NK-92 treated with Interleukin-12 subunit alpha and Interleukin-12 subunit beta, amount 100 ng/mL, for 24 hours (cell line): ENCODE results near the gene CPNE1.

Source experiments
- DNase-seq: peaks from one replicate; lab custom pipeline; 2025; lab: John Stamatoyannopoulos, UW

CPNE1 gene

DNA sequence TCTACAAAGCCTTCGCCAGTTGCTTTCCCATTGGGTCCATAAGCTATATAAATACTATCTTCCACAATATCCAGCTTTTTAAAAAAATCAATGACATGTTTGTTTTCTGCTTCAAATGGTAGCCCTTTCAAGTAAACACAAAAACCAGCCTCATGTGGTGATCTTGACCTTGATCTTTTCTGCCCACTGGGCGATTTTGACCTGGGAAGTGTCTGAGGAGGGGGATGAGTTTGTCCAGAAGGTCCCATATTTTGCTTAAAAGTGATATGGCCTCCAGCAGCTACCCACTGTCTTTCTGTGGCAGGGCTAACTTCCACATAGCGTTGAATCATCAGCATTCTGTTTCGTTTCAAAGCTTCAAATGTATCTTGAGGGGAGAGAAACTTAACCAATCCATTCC, 10.8 kb downstream of the CPNE1 start:
- no peak for DNase-seq

DNA sequence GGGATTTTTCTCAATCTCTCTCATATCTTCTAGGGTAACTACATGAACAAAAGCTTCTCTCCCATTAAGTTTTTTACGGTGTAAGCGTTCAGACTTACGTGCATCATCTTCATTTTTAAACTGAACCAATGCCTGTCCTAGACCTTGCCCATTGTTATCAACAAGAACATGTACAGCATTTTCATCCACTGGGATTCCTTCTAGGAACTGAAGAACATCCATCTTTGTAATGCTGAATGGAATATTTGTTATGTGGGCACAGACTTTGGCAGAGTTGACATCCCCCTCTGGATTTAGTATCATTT, 11.3 kb downstream of the CPNE1 start:
- no peak for DNase-seq

DNA sequence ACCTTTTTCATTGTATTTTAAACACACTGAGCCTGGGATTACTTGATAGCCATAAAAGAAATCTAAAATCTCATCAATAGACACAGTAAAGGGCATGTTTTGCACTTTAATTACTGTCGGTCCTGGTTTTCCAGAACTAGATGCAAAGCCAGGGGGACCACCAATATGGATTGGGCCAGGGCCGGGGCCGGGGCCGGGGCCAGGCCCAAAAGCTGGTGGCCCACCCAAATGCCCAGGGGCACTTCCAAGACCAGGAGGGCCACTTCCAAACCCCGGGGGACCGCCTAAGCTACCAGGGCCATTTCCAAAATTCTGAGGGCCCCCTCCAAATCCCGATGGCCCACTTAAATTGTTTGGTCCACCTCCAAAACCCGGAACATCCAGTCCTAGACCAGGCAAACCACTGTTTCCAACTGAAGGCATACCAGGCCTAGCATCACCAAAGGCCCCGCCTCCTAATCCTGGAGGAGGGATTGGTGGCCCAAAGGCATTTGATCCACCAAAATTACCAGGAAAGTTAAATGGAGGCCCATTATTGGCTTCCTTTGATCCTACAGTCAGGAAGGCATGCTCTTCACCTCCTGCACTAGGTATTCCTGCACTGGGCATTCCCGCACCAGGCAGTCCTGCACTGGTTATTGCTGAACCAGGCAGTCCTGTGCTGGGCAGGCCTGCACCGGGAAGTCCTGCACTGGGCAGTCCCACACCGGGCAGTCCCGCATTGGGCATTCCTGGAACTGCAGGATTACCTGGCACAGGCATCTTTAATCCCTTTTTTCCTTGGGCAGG, 11.9 kb downstream of the CPNE1 start:
- no peak for DNase-seq

DNA sequence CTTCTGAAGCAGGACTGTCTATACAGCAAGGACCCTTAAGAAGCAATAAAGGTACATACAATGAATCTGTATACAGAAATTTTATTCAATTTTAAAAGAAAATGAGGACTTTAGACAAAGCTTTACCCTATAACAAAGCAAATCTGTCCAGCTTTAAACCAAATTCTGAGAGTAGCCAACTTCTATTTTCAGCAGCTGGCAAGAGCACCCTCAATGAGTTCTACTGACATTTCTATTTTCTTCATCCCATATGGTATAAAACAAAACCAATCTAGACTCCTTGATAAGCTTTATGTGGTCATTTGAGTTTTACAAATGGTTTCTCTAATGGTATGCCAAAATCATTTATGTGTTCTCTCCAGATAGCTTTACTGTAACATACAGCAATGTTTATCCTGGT, 12.7 kb downstream of the CPNE1 start:
- DNase-seq, result no peak

DNA sequence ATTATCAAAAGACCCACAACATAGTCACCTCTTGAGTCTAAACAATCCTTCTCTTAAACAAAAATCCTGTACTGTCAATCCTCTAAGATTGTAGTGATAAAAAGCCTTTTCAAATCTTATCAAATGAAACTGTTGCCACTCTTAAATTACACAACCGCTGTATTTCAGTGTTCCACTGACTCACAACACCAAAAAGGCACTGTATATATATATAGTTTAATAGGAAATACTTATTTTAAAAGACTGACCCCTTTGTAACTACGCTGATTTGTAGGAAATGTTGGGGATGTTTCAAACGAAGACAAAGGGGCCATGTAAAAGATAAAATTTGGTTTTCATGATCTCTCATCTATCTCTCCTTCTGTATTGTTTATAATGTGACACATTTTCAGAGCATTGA, 14.1 kb downstream of the CPNE1 start:
- no peak for DNase-seq

DNA sequence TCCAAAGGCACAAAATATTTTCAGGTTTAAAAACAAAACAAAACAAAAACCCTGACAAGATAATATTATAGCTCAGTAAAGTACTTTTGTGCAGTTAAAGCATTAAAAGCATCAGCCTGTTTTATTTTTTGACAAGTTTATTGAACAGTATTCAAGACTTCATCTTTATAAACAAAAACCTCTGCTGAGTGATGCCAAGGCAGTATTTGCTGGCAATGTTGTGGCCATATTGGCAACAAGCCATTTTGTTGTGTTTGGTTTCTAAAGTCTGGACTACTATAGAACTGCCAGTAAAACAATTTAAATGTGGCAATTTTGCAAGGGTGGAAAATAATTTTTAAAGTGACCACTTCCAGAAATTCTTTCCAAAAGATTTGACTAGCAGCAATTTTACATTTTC, 15.9 kb downstream of the CPNE1 start:
- DNase-seq, result no peak

DNA sequence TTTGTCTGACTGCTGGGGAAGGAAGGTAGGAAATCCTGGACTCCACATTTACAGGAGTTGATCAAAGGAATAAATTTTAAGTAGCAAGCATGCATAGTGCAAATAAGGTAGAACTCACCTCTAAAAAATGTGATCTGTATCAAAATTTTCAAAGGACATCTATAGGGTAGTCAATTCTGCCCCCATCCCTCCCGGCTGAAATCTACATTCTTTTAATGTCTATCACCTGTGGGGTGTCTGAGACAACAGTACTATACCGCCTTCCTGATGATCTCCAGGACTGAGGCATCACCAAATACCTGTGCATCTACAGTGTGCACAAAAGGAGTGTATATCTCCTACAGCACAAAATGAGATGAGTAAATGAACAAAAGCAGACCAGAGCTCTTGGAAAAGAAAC, 19.9 kb downstream of the CPNE1 start:
- no peak for DNase-seq

DNA sequence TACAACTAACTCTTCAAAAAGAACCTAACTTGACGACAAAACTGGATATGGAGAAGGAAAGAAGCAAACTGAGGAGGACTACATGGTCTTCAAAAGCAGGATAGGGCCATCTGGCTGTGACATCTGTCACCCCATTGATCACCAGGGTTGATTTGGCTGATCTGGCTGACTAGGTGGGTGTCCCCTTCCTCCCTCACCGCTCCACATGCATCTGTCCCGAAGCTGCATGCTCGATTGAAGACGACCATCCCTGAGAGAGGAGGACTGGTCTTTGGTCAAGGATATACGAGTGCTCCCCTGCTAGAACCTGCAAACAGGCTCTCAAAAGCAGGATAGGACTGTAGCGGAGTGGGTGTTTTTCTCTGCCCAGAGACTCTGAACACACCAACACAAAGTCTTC, 21.7 kb downstream of the CPNE1 start:
- no peak for DNase-seq

DNA sequence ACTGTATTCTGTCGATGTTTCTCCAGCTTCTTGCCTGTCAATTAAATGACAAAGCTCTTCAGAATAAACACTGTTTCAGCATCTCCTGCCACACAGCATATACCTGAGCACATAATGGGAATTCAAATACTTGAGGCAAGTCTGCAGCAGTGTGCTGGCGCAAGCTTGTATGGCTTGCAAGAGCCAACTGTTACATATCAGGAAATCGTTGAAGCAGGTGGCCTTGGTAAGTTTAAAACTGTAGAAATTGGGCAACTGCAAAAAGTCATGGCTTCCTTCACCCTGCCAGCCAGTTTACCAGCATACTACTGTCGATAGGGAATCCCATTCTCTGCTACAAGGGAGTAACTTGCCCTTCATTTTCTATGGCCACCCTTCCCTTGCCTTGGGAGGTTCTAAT, 23.0 kb downstream of the CPNE1 start:
- DNase-seq, result no peak

DNA sequence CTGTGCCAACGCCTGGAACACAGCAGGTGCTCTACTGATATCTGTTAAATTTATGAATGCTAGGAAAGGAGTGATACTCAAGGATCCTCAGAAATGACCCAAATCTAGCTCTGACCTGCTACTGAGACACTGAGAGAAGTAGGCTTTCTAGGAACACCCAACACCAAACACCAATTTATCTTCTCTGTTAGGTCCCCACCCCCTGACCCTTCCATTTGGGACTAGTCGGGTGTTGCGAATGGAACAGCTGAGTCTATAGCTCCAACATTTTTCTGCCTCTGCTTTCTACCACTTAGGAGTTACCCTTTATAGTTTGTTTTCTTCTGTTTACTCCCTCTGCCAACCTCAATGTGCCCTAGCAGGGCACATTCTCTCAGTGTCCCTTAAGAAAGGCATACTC, 24.0 kb downstream of the CPNE1 start:
- no peak for DNase-seq

DNA sequence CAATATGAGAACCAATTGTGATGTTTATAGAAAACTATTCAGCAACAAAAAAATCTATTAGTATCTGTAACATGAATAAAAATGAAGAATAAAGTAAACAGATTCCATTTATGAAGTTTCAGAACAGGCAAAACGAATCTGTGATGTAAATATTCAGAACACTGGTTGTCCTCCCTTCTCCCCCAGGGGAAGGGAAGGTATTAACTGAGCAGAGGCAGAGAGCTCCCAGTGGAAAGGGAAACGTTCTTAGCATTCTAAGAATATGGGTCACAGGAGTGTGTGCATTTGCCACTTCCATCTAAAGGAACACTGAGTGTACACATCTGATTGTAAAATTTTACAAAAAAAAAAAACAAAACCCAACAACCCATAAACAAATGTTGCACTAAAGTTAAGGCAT, 25.9 kb downstream of the CPNE1 start:
- DNase-seq, result no peak

DNA sequence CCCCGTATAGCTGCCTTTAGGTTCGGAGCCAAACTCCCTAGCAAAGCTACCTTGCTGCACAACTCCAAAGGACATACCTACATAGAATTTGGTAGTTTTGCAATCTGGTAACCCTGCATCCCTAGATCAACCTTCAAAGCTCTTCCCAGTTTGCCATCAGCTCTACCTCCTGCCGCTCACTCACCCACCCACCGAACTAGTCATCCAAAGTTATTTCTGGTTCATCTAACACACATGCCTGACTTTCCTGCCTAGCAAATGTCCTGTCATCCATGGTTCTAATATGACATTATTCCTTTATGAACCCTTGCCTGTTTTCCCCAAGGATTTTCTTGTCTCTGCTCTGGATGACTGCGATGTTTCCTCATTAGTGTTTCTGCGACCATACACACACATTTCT, 27.4 kb downstream of the CPNE1 start:
- no peak for DNase-seq

DNA sequence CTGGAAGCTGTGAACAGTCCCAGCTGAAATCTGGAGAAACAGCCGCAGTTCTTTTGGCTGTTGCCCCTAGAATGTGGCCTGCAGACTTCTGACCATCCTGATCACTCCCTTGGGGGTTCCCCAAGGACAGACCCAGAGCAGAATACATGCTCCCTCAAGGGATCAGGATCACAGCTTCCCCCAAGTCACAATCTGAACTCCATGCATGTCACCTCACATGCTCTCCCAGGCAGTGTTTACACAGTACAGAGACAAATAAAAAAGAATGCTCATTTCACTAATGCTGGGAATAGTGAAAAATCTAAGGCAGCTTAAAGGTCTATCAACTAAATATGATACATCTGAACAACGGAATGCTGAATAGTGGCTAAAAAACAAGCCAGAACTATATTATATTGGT, 28.6 kb downstream of the CPNE1 start:
- DNase-seq, result no peak

DNA sequence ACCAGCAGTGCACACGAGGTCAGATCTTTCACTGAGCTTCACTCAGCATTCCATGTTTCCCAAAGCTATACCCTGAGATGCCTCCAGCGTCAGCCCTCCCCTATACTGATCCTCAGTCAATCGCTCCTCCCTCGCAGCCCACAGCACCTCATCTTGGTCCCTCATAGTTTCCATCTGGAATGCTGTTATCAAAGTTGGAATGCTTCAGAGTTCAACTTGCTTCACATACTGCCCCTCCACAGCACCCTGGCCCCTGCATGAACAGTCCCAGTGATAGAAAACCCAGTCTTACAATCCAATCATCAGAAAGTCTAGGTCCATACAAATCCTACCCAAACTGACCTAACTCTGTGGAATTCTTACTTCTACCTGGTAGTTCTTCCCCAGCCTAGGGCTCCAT, 29.0 kb downstream of the CPNE1 start:
- no peak for DNase-seq

DNA sequence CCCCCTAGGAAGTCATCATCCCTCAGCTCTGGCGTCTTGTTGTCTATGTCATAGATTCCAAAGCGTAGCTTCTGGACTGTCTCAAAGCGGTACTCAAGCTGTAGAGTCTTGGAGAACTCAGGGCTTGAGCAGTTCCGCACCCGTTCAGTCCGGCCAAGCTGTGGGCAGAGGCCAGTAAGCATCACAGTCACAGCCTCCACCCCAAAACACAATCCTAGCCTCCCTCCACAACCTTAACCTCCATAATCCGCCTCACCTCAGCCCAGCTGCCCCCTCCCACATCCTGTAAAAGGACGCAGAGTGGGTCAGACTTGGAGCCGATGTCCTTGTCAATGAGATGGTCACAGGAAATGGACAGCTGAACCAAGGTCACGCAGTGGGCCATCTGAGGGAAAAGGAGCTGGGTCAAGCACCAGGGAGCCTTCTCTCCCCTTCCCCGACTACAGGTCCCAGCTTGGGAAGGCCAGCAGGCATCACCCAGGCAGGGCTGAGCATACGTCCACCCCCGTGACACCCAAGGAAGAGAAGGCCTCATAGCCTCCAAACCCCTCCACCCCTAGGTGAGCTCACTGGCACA, 32.1 kb downstream of the CPNE1 start:
- no peak for DNase-seq

DNA sequence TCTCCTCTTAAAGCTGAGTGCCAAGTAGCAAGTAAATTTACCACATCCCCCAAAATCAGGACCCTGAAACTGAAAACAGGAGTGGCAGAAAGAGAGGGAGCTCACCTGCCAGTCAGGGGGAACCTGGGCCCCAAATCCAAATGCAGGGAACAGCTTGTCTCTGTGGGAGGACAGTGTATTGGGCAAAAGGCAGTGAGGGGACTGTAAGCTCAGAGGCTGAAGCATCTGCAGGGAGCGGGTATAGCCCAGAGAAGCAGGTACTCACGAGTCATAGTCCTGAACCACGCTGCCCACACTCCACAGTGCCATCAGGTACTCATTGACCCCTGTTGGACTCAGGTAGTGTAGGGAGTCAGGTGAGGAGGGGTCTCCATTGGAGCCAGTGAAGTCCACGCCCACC, 34.1 kb downstream of the CPNE1 start:
- no peak for DNase-seq

DNA sequence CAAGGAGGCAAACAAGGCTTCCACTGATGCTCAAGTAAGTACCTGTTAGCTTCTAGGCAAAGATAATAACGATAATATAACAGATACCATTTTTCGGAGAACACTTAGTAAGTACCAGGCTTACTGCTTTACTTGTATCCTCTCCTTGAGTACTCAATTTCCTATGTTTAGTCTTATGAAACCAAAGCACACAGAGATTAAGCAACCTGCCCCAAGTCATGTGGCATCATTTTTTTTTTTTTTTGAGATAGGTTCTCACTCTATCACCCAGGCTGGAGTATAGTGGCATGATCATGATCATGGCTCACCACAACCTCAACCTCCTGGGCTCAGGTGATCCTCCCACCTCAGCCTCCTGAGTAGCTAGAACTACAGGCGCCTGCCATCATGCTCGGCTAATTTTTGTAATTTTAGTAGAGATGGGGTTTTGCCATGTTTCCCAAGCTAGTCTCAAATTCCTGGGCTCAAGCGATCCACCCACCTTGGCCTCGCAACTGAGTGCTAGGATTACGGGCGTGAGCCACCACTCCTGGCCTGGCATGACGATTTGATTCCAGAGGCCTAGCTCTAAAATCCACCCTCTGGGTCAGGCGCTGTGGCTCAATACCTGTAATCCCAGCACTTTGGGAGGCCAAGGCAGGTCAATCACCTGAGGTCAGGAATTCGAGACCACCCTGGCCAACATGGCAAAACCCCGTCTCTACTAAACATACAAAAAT, 35.1 kb downstream of the CPNE1 start:
- no peak for DNase-seq

DNA sequence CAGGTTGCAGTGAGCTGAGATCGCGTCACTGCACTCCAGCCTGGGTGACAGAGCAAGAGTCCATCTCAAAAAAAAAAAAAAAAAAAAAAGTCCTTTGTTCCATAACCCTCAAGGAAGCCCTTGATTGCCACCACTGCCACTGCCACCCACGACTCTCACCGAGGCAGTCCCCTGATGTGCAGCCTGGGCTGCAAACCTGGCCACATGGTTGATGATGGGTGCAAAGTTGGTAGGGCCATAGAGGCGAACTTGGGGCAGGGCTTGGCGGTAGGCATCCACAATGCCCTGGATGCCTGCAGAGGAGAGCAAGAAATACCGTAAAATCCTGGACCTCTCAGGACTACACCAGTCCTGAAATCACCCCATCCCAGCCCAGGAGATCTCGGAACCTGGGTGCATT, 37.6 kb downstream of the CPNE1 start:
- DNase-seq, result no peak

DNA sequence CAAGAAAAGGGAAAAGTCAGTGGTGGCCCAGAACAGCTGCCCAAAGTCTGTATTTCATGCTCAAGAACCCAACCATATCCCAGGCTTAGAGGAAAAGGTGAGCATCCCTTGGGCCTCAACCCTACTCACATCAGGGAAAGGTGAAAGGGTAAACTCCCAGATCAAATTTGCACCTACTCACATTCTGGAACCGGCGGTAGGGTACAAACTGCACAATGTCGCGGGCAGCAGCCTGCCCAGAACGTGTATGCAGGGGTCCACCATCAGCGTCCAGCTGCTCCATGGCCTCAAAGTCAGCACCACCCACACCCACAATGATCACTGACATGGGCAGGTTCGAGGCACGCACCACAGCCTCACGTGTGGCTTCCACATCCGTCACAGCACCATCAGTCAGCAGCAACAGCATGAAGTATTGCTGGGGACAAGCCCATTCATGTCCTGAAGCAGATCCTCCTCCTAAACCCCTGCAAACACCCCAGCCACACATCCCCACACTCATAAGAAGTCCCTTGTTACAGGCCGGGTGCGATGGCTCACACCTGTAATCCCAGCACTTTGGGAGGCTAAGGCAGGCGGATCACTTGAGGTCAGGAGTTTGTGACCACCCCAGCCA, 38.2 kb downstream of the CPNE1 start:
- no peak for DNase-seq

DNA sequence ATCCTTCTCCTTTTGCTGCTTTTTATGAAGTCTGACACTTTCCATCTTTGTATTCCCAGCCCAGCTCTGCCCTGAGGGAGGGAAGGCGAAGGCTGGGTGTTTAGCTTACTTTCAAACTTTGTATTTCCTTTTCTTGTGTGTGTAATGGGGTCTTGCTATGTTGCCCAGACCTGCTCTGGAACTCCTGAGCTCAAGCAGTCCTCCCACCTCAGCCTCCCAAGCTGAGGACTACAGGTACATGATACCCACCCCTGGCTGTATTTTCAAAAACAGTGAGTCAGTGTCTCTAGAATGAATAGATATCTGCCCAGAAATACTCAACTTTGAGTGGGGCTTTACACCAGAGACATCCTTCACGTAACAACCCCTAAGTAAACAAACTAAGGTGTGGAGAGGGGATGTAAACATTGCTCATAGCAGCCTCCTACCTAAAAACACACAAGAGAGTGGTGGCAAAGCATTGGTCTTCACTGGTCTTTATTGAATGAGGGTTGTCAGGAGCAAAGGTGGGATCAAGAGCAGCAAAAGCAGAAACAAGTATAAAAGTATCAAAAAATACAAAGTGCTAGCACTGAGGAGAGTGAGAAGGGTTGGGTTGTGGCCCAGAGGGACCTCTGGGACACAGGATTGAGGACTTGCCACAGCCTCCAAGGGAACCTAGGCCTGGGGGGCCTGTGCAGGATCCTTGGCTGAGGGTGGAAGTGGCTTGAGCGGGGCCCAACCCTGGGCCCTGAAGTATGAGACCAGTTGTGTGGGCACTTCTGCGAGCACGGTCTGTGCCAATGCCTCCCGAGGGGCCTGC, 38.9 kb downstream of the CPNE1 start:
- no peak for DNase-seq

DNA sequence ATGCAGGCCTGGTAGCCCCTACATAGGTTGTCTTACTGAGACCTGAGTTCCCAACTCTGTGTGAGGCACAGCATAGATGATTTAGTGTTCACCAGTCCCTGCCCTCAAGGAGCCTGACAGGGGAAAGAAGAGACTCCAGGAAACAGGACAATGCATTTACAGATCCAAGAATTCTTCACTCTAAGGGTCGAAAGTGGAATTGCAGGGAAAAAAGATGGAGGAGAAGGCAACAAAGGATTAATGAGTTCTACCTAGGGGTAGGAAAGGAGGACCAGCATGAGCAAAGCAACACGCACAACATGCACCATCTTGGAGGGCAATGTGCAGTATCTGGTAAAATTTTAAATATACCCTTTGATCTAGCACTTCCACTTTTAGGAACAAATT, 43.1 kb downstream of the CPNE1 start:
- DNase-seq, result no peak

DNA sequence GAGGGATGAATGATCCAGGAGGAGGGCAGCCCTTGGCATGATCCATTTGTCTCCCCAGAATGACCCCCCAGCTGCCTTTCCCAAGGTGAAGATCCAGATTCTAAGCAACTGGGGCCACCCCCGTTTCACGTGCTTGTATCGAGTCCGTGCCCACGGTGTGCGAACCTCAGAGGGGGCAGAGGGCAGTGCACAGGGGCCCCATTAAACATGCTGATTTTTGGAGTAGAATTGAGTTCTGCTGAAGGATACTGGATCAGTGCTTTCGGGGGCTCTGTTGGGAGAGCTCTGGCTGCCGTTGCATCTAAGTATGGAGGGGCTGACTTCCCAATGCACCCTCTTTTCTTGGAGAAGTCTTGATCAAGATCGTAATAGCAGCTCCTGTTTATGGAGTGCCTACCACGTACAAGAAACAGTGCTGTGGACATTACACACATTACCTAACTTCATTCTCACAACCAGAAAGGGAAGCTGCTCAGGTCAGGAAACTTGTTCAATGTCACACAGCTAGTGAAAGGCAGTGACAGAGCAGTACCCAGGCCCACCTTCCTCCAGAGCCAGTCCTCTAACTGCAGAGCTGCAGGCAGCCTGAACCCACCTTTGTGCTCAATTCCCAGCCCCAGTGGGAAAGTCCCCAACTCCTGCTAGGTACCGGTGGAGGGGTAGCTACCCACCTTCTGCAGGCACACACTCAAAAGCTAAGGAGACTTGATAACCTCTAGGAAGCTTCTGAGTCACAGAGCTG, 43.7 kb downstream of the CPNE1 start:
- DNase-seq, result no peak
